Ovary (tissue), 3 donors: ENCODE measurements around the gene S100A13.

ENCODE experiments used
- CTCF ChIP-seq, 3 donors: fragments of 450-650 bp in 2 of 3; fragments of 200-600 bp in 1 of 3; IDR thresholded peaks; one replicate each; pipeline versions ENCODE4 v1.5.1 to v1.8.0; 2016 to 2022; ENCODE audit warnings: antibody characterized with exemption in 3 of 3, mild to moderate bottlenecking in 1 of 3
- EP300 ChIP-seq: sonication (generic); formaldehyde crosslinking; IDR thresholded peaks from one replicate; pipeline ENCODE4 v1.6.1; 2017; ENCODE audit warnings: antibody characterized with exemption
- POLR2A ChIP-seq: fragments of 450-650 bp; IDR thresholded peaks from one replicate; pipeline ENCODE4 v1.6.1; 2017; ENCODE audit warnings: antibody characterized with exemption, mild to moderate bottlenecking, moderate library complexity
- donor health status: DM: no; HTN: no; CAD: no.

- TF ChIP-seq CTCF (IDR thresholded peaks at IDR 0.05) (no peak), POLR2A (no peak), EP300 (no peak)
These were observed 9.0 kb upstream of the S100A13 start for GRCh38 chr1:153636312-153636711.
